MM.1S (cell line): ENCODE measurements around the gene EPX.

ENCODE experiments used
- DNase-seq: peaks from one replicate; pipeline ENCODE4 v3.0.0-alpha.2; 2015
- H2AFZ ChIP-seq: fragments of 300-600 bp; sonication (generic); 2 replicates; pipeline ENCODE4 v1.6.0; 2016; ENCODE audit warnings: antibody characterized with exemption, low read length
- H3F3A ChIP-seq: fragments of 300-600 bp; sonication (generic); 2 replicates; pipeline ENCODE4 v1.6.1; 2016; ENCODE audit warnings: mild to moderate bottlenecking, antibody characterized with exemption, low read length, moderate library complexity, mixed read lengths; ENCODE audit not compliant: insufficient read depth
- H3K27ac ChIP-seq: fragments of 300-600 bp; sonication (generic); 2 replicates; pipeline ENCODE4 v1.5.1; 2016; ENCODE audit warnings: mild to moderate bottlenecking, low read length
- H3K27me3 ChIP-seq: fragments of 300-600 bp; sonication (generic); replicated peaks from 2 replicates; pipeline ENCODE4 v1.6.0; 2016; ENCODE audit warnings: low read length; ENCODE audit not compliant: insufficient read depth
- H3K36me3 ChIP-seq: fragments of 300-600 bp; sonication (generic); replicated peaks from 2 replicates; pipeline ENCODE4 v1.6.1; 2016; ENCODE audit warnings: mild to moderate bottlenecking, low read length, mixed read lengths; ENCODE audit not compliant: insufficient read depth
- H3K4me1 ChIP-seq: fragments of 300-600 bp; sonication (generic); 2 replicates; pipeline ENCODE4 v1.6.1; 2016; ENCODE audit warnings: low read length, mixed read lengths
- H3K4me2 ChIP-seq: fragments of 300-600 bp; sonication (generic); 2 replicates; pipeline ENCODE4 v1.6.0; 2016; ENCODE audit warnings: low read depth, low read length
- H3K4me3 ChIP-seq: fragments of 300-600 bp; sonication (generic); 2 replicates; pipeline ENCODE4 v1.5.1; 2016; ENCODE audit warnings: low read length, mixed read lengths
- H3K79me2 ChIP-seq: fragments of 300-600 bp; sonication (generic); 2 replicates; pipeline ENCODE4 v1.6.1; 2016; ENCODE audit warnings: mixed run types, low read length, mixed read lengths
- H3K9ac ChIP-seq: fragments of 300-600 bp; sonication (generic); 2 replicates; pipeline ENCODE4 v1.6.1; 2016; ENCODE audit warnings: low read length, mixed read lengths
- H3K9me2 ChIP-seq: fragments of 300-600 bp; sonication (generic); replicated peaks from 2 replicates; pipeline ENCODE4 v1.6.1; 2016; ENCODE audit warnings: mild to moderate bottlenecking, low read length, mixed read lengths; ENCODE audit not compliant: insufficient read depth
- H3K9me3 ChIP-seq: fragments of 300-600 bp; sonication (generic); replicated peaks from 2 replicates; pipeline ENCODE4 v1.6.1; 2016; ENCODE audit warnings: mild to moderate bottlenecking, low read length, mixed read lengths; ENCODE audit not compliant: insufficient read depth
- H4K20me1 ChIP-seq: fragments of 300-600 bp; sonication (generic); 2 replicates; pipeline ENCODE4 v1.6.1; 2016; ENCODE audit warnings: mild to moderate bottlenecking, low read length, moderate library complexity, mixed read lengths; ENCODE audit not compliant: insufficient read depth
- CTCF ChIP-seq: fragments of 300-600 bp; sonication (generic); IDR thresholded peaks from 2 replicates; pipeline ENCODE4 v1.5.1; 2016; ENCODE audit warnings: antibody characterized with exemption, low read length, mixed read lengths
- EZH2 ChIP-seq: fragments of 300-600 bp; sonication (generic); optimal IDR thresholded peaks from 2 replicates; pipeline ENCODE3; 2017; ENCODE audit warnings: low read depth, mild to moderate bottlenecking, antibody characterized with exemption, low read length, mixed read lengths
- EZH2phosphoT487 ChIP-seq: fragments of 300-600 bp; sonication (generic); IDR thresholded peaks from 2 replicates; pipeline ENCODE4 v1.6.1; 2018; ENCODE audit warnings: antibody characterized with exemption, low read length

The EPX gene

GRCh38 chr17:58153671-58154070, 38.9 kb upstream of the EPX start:
- peak overlapping the region; percentile 71; the same call in 1 of the 2 replicates for H3K4me2 ChIP-seq
- TF ChIP-seq EZH2phosphoT487 (no peak), EZH2 (no peak), CTCF (no peak)
- no peak overlapping the region for H2AFZ ChIP-seq
- H3K36me3 ChIP-seq = no peaks in the 10 kb centered on the region
- no peaks in the 10 kb centered on the region for H3K27me3 ChIP-seq
- DNase-seq = no peak
- no peak overlapping the region for H3K9ac ChIP-seq
- H3K4me3 ChIP-seq = no peak overlapping the region
- H3F3A ChIP-seq = no peaks in the 10 kb centered on the region
- H3K4me1 ChIP-seq = peaks cover 19% of the 10 kb centered on the region
- no peaks in the 10 kb centered on the region for H3K9me3 ChIP-seq
- H3K9me2 ChIP-seq = no peaks in the 10 kb centered on the region
- no peaks in the 10 kb centered on the region for H3K79me2 ChIP-seq
- no peaks in the 10 kb centered on the region for H4K20me1 ChIP-seq
- H3K27ac ChIP-seq = peak overlapping the region; percentile 53; the same call in 1 of the 2 replicates

GRCh38 chr17:58156839-58157803, 35.4 kb upstream of the EPX start:
- TF ChIP-seq EZH2phosphoT487 (no peak), EZH2 (no peak), CTCF (no peak)
- Histone ChIP-seq H3K27me3 (no peaks in the 10 kb centered on the region), H3F3A (no peaks in the 10 kb centered on the region), H3K9ac (no peak overlapping the region), H2AFZ (no peak overlapping the region), H3K4me3 (no peak overlapping the region), H3K27ac (no peak overlapping the region), H3K36me3 (no peaks in the 10 kb centered on the region), H3K4me2 (no peak overlapping the region), H4K20me1 (no peaks in the 10 kb centered on the region), H3K4me1 (peaks cover 19% of the 10 kb centered on the region), H3K9me3 (no peaks in the 10 kb centered on the region), H3K9me2 (no peaks in the 10 kb centered on the region), H3K79me2 (no peaks in the 10 kb centered on the region)
- DNase-seq = no peak

GRCh38 chr17:58158181-58158580, 34.3 kb upstream of the EPX start:
- H3K4me1 ChIP-seq = peaks cover 11% of the 10 kb centered on the region
- H2AFZ ChIP-seq = no peak overlapping the region
- TF ChIP-seq CTCF (no peak), EZH2phosphoT487 (no peak), EZH2 (no peak)
- no peaks in the 10 kb centered on the region for H4K20me1 ChIP-seq
- no peaks in the 10 kb centered on the region for H3K79me2 ChIP-seq
- no peak overlapping the region for H3K27ac ChIP-seq
- H3K9me3 ChIP-seq = no peaks in the 10 kb centered on the region
- no peaks in the 10 kb centered on the region for H3K27me3 ChIP-seq
- H3K4me2 ChIP-seq = no peak overlapping the region
- H3F3A ChIP-seq = no peaks in the 10 kb centered on the region
- no peaks in the 10 kb centered on the region for H3K9me2 ChIP-seq
- no peaks in the 10 kb centered on the region for H3K36me3 ChIP-seq
- H3K9ac ChIP-seq = no peak overlapping the region
- no peak for DNase-seq
- no peak overlapping the region for H3K4me3 ChIP-seq
